Skeletal muscle satellite cell (primary cell): ENCODE results near the gene UBE2E3.
A peak's percentile ranks its signal among the peaks of the same experiment; 100 is the strongest.

ENCODE experiments used
- H3K27me3 ChIP-seq: 2 replicates; pipeline ENCODE4 v1.7.0; 2013; ENCODE audit warnings: low read length; ENCODE audit not compliant: control insufficient read depth, insufficient read depth
- H3K36me3 ChIP-seq: 2 replicates; pipeline ENCODE4 v1.7.0; 2013; ENCODE audit warnings: mild to moderate bottlenecking, control low read depth, low read length; ENCODE audit not compliant: insufficient read depth
- H3K4me1 ChIP-seq: 2 replicates; pipeline ENCODE4 v1.7.0; 2013; ENCODE audit warnings: low read length; ENCODE audit not compliant: control insufficient read depth, insufficient read depth
- H3K4me2 ChIP-seq: 2 replicates; pipeline ENCODE4 v1.7.0; 2013; ENCODE audit warnings: mild to moderate bottlenecking, low read length
- H3K4me3 ChIP-seq: 2 replicates; pipeline ENCODE4 v1.7.0; 2013; ENCODE audit warnings: low read length
- H3K9ac ChIP-seq: 2 replicates; pipeline ENCODE4 v1.7.0; 2013; ENCODE audit warnings: mild to moderate bottlenecking, low read depth, low read length, moderate library complexity
- H3K9me3 ChIP-seq: replicated peaks from 2 replicates; pipeline ENCODE4 v1.7.0; 2013; ENCODE audit warnings: mild to moderate bottlenecking, control low read depth, low read length

Gene UBE2E3

DNA sequence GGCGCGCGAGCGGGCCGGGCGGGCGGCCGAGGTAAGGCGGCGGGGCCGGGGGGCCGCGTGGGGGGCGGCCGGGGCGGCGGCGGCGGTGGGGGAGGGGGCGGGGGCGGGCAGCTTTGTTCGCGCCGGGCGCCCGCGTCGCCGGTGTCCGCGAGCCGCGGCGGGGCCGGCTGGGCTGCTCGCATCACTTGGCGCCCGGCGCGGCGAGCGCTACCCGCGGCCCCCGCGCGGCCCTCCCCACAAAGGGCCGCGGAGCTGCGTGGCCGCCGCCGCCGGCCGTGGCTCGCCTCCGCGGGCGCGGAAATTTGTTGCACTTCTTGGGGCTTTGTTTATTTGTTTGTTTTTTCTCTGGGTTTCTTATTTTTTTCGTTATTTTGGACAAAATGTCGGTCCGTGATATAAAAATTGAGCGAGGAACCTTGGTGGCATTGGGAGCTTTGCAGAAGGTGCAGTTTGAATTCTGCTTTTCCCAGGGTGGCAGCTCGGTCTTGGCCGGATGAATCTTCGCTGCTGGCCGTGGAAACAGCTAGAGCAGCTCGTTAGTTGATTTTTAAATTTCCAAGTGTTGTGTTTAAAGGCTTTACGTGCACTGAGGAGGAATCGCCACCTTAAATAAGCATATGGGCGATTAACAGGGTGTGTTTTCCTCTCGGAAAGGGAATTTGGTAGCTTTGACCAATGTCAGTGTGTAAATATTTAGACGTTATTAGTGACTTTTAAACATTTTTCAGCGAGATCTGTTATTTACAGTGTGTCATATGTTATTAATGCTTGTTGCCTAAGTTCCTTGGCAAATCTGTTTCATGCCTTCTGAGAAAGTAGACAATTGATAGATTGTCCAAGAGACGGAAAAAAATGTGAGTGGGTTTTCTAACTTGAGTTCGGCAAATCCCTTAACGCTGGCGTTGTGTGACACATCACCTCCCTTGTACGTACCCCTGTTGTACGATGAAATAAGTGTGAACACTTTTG, 822 bp downstream of the UBE2E3 start:
- Histone ChIP-seq H3K27me3 (no peaks in the 10 kb centered on the region), H3K9me3 (no peaks in the 10 kb centered on the region), H3K4me2 (peak overlapping the region; percentile 78), H3K9ac (peak overlapping the region; percentile 95), H3K36me3 (peaks cover 22% of the 10 kb centered on the region), H3K4me1 (peaks cover 37% of the 10 kb centered on the region), H3K4me3 (peak overlapping the region; percentile 92)

GRCh38 chr2:180983468-180984242, 3.2 kb downstream of the UBE2E3 start:
- Histone ChIP-seq H3K27me3 (no peaks in the 10 kb centered on the region), H3K36me3 (peaks cover 22% of the 10 kb centered on the region), H3K9ac (peak overlapping the region; percentile 95), H3K4me1 (peaks cover 37% of the 10 kb centered on the region), H3K9me3 (no peaks in the 10 kb centered on the region), H3K4me3 (peak overlapping the region; percentile 53), H3K4me2 (peak overlapping the region; percentile 78)

GRCh38 chr2:180985771-180986395, 5.5 kb downstream of the UBE2E3 start:
- no peak overlapping the region for H3K4me3 ChIP-seq

GRCh38 chr2:180987146-180987545, 6.7 kb downstream of the UBE2E3 start:
- Histone ChIP-seq H3K27me3 (no peaks in the 10 kb centered on the region), H3K4me2 (no peak overlapping the region), H3K36me3 (peaks cover 44% of the 10 kb centered on the region), H3K9ac (no peak overlapping the region), H3K9me3 (no peaks in the 10 kb centered on the region), H3K4me1 (peaks cover 34% of the 10 kb centered on the region), H3K4me3 (no peak overlapping the region)

More at GRCh38 chr2:180985771-180986395, 5.5 kb downstream of the UBE2E3 start:
- Histone ChIP-seq H3K27me3 (no peaks in the 10 kb centered on the region), H3K9ac (no peak overlapping the region), H3K9me3 (no peaks in the 10 kb centered on the region), H3K36me3 (peaks cover 32% of the 10 kb centered on the region), H3K4me2 (no peak overlapping the region), H3K4me1 (peaks cover 34% of the 10 kb centered on the region)

DNA sequence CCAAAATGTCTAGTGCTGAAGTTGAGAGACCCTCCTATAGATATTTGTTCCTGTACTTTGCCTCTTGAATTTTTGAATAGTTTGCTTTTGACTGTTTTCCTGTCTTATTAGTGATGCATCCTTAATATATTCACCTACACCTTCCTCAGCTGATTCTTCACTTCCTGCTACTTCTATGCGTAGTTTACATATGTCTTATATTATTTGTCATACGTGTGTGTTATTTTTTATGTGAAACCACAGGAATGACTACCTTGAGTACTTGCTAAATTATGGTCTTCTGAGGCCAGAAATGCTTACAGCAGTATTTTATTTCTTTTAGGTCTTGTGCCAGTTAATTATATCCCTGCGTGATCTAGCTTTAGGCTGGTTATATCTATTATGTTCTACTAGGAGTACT, 9.9 kb downstream of the UBE2E3 start:
- Histone ChIP-seq H3K36me3 (peaks cover 40% of the 10 kb centered on the region), H3K4me2 (no peak overlapping the region), H3K4me1 (peaks cover 8% of the 10 kb centered on the region), H3K9ac (no peak overlapping the region), H3K27me3 (no peaks in the 10 kb centered on the region), H3K9me3 (no peaks in the 10 kb centered on the region), H3K4me3 (no peak overlapping the region)

DNA sequence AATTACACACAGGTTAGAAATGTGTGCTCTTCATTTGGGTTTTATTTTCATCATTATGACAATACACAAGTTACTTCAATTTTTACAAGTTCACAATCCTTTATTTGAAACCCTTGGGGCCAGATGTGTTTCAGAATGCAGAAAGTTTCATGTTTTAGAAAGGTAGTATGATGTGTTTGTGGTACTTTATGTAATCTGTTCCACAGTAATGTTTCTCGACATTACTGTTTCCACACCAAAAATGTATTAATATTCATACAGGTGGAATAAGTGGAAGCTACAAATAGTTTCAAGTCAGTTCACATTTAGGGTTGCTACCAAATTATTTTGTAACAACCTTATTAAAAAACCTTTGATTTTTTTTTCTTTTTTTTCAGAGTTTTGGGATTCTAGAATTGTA, 10.4 kb downstream of the UBE2E3 start:
- H3K4me2 ChIP-seq, result no peak overlapping the region
- no peak overlapping the region for H3K4me3 ChIP-seq
- no peaks in the 10 kb centered on the region for H3K9me3 ChIP-seq
- peaks cover 8% of the 10 kb centered on the region for H3K4me1 ChIP-seq
- H3K9ac ChIP-seq, result no peak overlapping the region
- H3K36me3 ChIP-seq, result peaks cover 40% of the 10 kb centered on the region
- H3K27me3 ChIP-seq, result no peaks in the 10 kb centered on the region

- Histone ChIP-seq H3K36me3 (peaks cover 40% of the 10 kb centered on the region), H3K9me3 (no peaks in the 10 kb centered on the region), H3K9ac (no peak overlapping the region), H3K4me1 (peaks cover 8% of the 10 kb centered on the region), H3K4me2 (no peak overlapping the region), H3K27me3 (no peaks in the 10 kb centered on the region), H3K4me3 (no peak overlapping the region)
Measured at GRCh38 chr2:180991361-180991760, 11.0 kb downstream of the UBE2E3 start.

GRCh38 chr2:180991820-180992219, 11.4 kb downstream of the UBE2E3 start:
- no peaks in the 10 kb centered on the region for H3K9me3 ChIP-seq
- H3K4me3 ChIP-seq, result no peak overlapping the region
- no peaks in the 10 kb centered on the region for H3K27me3 ChIP-seq
- H3K9ac ChIP-seq, result no peak overlapping the region
- peaks cover 40% of the 10 kb centered on the region for H3K36me3 ChIP-seq
- H3K4me1 ChIP-seq, result peaks cover 8% of the 10 kb centered on the region
- H3K4me2 ChIP-seq, result no peak overlapping the region

DNA sequence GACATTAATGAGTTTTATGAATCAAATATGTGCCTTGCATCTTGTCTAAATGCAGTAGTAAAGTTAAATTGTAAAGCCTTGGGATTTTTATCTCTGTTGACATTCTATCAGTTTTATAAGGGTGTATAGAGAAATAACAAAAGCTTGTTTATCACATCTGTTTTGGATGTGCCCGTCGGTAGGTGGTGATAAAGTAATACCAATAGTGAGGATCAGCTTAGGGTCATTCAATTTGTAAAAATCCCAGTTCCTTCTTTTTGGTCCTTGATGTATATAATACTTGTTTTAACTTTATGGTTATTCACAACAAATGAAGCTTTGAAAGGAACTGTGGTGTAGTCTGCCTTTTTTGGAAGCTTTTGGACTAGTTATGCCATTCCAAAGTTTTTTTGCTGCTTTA, 12.6 kb downstream of the UBE2E3 start:
- H3K4me2 ChIP-seq, result no peak overlapping the region
- H3K27me3 ChIP-seq, result no peaks in the 10 kb centered on the region
- H3K36me3 ChIP-seq, result peaks cover 48% of the 10 kb centered on the region
- no peaks in the 10 kb centered on the region for H3K9me3 ChIP-seq
- H3K4me1 ChIP-seq, result peaks cover 8% of the 10 kb centered on the region
- H3K9ac ChIP-seq, result no peak overlapping the region
- no peak overlapping the region for H3K4me3 ChIP-seq

DNA sequence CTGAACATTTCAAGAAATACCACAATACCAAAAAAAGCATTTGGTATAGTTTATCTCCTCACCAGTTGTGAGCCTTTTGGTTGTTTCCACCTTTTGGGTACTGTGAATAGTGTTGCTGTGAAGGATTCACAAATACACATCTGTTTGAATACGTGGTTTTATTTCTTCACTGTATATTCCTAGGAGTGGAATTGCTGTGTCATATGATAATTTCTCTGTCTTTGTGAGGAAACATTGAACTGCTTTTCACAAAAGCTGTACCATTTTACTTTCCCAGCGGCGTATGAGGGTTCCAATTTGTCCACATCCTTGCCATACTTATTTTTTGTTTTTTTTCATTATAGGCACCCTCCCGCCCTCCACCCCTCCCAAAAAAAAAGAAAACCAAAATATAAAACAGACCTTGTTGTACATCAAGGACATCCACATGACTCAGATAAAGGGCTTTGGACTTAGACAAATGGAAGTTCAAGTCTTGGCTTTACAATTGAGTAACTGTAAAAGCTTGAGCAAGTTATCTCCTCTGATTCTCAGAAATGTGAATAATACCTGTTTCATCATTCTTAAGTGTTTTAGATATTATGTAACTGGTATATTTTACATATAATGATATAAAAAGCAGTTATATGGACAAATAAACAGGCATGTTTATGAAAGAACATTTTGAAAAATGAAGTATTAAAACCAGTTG, 19.0 kb downstream of the UBE2E3 start:
- H3K36me3 ChIP-seq, result peaks cover 21% of the 10 kb centered on the region
- no peak overlapping the region for H3K4me3 ChIP-seq
- H3K9ac ChIP-seq, result no peak overlapping the region
- no peaks in the 10 kb centered on the region for H3K9me3 ChIP-seq
- H3K27me3 ChIP-seq, result no peaks in the 10 kb centered on the region
- H3K4me2 ChIP-seq, result no peak overlapping the region
- peaks cover 4% of the 10 kb centered on the region for H3K4me1 ChIP-seq
